Measurements from ENCODE around the gene AK6. TPM values are rescaled to one million over a fixed set of nuclear protein-coding genes. Genes with fewer than 3 reads are reported as not detected.

The AK6 gene
- total RNA-seq, 6 donors from 2014 or later, result 7.2 to 31.8 (median 18.2) TPM

- ATAC-seq (ENCODE audit: low FRiP score in 2 of 2), result no peak
- H3K27ac ChIP-seq, result peak overlapping the region in 3 of 4 donors; percentile 7 to 53 (median 42)
- H3K9me3 ChIP-seq, result no peaks in the 10 kb centered on the region
- H3K4me3 ChIP-seq, result no peak overlapping the region
- no peaks in the 10 kb centered on the region for H3K4me1 ChIP-seq
- TF ChIP-seq EP300 (IDR thresholded peaks at IDR 0.05) (no peak), POLR2AphosphoS5 (IDR thresholded peaks at IDR 0.05) (no peak), POLR2A (IDR thresholded peaks at IDR 0.05) (no peak), CTCF (IDR thresholded peaks at IDR 0.05) (no peak)
- no peak for DNase-seq
- WGBS, 2 donors, result 74 to 84% methylated on average over 4 of the region's 4 CpGs
- H3K27me3 ChIP-seq, result no peaks in the 10 kb centered on the region
- peaks cover 0 to 19% (median 10%) of the 10 kb centered on the region in 4 donors for H3K36me3 ChIP-seq
Measured at GRCh38 chr5:69317391-69317790, 51.9 kb downstream of the AK6 start.

- Histone ChIP-seq H3K4me3 (no peak overlapping the region), H3K36me3 (peaks cover 0 to 22% (median 10%) of the 10 kb centered on the region in 4 donors), H3K27me3 (no peaks in the 10 kb centered on the region), H3K27ac (no peak overlapping the region), H3K9me3 (no peaks in the 10 kb centered on the region), H3K4me1 (no peaks in the 10 kb centered on the region)
- 79 to 100% methylated on average over 1 of the region's 1 CpG for WGBS, 2 donors
- no peak for ATAC-seq (ENCODE audit: low FRiP score in 2 of 2)
- no peak for DNase-seq
- TF ChIP-seq POLR2A (IDR thresholded peaks at IDR 0.05) (no peak), EP300 (IDR thresholded peaks at IDR 0.05) (no peak), POLR2AphosphoS5 (IDR thresholded peaks at IDR 0.05) (no peak), CTCF (IDR thresholded peaks at IDR 0.05) (no peak)
Measured at GRCh38 chr5:69315972-69316371, 53.3 kb downstream of the AK6 start.

GRCh38 chr5:69313428-69313827, 55.9 kb downstream of the AK6 start:
- 93 to 94% methylated on average over 8 to 9 of the region's 9 CpGs for WGBS, 2 donors
- Histone ChIP-seq H3K9me3 (no peaks in the 10 kb centered on the region), H3K27ac (no peak overlapping the region), H3K4me1 (no peaks in the 10 kb centered on the region), H3K36me3 (peaks cover 0 to 28% (median 12%) of the 10 kb centered on the region in 4 donors), H3K27me3 (no peaks in the 10 kb centered on the region), H3K4me3 (no peak overlapping the region)
- ATAC-seq (ENCODE audit: low FRiP score in 2 of 2) (no peak), DNase-seq (no peak)
- no peak for TF ChIP-seq CTCF (IDR thresholded peaks at IDR 0.05)
- no peak for TF ChIP-seq POLR2AphosphoS5 (IDR thresholded peaks at IDR 0.05)
- no peak for TF ChIP-seq EP300 (IDR thresholded peaks at IDR 0.05)
- TF ChIP-seq POLR2A (IDR thresholded peaks at IDR 0.05), result no peak

GRCh38 chr5:69312459-69313160, 56.7 kb downstream of the AK6 start:
- Histone ChIP-seq H3K27me3 (no peaks in the 10 kb centered on the region), H3K4me1 (no peaks in the 10 kb centered on the region), H3K36me3 (peaks cover 0 to 29% (median 12%) of the 10 kb centered on the region in 4 donors), H3K27ac (no peak overlapping the region), H3K4me3 (no peak overlapping the region), H3K9me3 (no peaks in the 10 kb centered on the region)
- ATAC-seq (ENCODE audit: low FRiP score in 2 of 2), result no peak
- WGBS, 2 donors, result 45 to 54% methylated on average over 5 of the region's 5 CpGs
- no peak for TF ChIP-seq CTCF (IDR thresholded peaks at IDR 0.05)
- no peak for TF ChIP-seq POLR2AphosphoS5 (IDR thresholded peaks at IDR 0.05)
- TF ChIP-seq EP300 (IDR thresholded peaks at IDR 0.05), result no peak
- no peak for TF ChIP-seq POLR2A (IDR thresholded peaks at IDR 0.05)
- DNase-seq, result no peak

- H3K36me3 ChIP-seq, result peaks cover 0 to 50% (median 14%) of the 10 kb centered on the region in 4 donors
Measured at GRCh38 chr5:69309380-69309779, 59.9 kb downstream of the AK6 start.

More at GRCh38 chr5:69309380-69309779, 59.9 kb downstream of the AK6 start:
- H3K4me1 ChIP-seq, result no peaks in the 10 kb centered on the region
- H3K27me3 ChIP-seq, result no peaks in the 10 kb centered on the region
- DNase-seq (no peak), ATAC-seq (ENCODE audit: low FRiP score in 2 of 2) (no peak)
- no peak overlapping the region for H3K27ac ChIP-seq
- H3K9me3 ChIP-seq, result no peaks in the 10 kb centered on the region
- no peak overlapping the region for H3K4me3 ChIP-seq
- WGBS, 2 donors, result 95 to 100% methylated on average over 4 to 5 of the region's 5 CpGs
- no peak for TF ChIP-seq POLR2A (IDR thresholded peaks at IDR 0.05)
- no peak for TF ChIP-seq EP300 (IDR thresholded peaks at IDR 0.05)
- no peak for TF ChIP-seq POLR2AphosphoS5 (IDR thresholded peaks at IDR 0.05)
- TF ChIP-seq CTCF (IDR thresholded peaks at IDR 0.05), result no peak

Measured in upper lobe of left lung (tissue), 6 donors.